ENCODE data around the gene TGM5.

The TGM5 gene

GRCh38 chr15:43266834-43267233 lies at the start of gene TGM5:
TSS of gene TGM5 (minus strand) at chr15:43266928. CDS start at chr15:43266849, 79 bp downstream.
- TF ChIP-seq ZFX (IDR thresholded peaks at IDR 0.05) = no peak
- no peak within 1 kb of the TSS for H3K27ac ChIP-seq

GRCh38 chr15:43314171-43314570 lies 47.4 kb upstream of the TGM5 start:
- no peak overlapping the region for H3K27ac ChIP-seq
- TF ChIP-seq, protein P1, sequence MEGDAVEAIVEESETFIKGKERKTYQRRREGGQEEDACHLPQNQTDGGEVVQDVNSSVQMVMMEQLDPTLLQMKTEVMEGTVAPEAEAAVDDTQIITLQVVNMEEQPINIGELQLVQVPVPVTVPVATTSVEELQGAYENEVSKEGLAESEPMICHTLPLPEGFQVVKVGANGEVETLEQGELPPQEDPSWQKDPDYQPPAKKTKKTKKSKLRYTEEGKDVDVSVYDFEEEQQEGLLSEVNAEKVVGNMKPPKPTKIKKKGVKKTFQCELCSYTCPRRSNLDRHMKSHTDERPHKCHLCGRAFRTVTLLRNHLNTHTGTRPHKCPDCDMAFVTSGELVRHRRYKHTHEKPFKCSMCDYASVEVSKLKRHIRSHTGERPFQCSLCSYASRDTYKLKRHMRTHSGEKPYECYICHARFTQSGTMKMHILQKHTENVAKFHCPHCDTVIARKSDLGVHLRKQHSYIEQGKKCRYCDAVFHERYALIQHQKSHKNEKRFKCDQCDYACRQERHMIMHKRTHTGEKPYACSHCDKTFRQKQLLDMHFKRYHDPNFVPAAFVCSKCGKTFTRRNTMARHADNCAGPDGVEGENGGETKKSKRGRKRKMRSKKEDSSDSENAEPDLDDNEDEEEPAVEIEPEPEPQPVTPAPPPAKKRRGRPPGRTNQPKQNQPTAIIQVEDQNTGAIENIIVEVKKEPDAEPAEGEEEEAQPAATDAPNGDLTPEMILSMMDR (conservative IDR thresholded peaks at IDR 0.05) = no peak
- no peak for TF ChIP-seq ZFX (IDR thresholded peaks at IDR 0.05)

DNA sequence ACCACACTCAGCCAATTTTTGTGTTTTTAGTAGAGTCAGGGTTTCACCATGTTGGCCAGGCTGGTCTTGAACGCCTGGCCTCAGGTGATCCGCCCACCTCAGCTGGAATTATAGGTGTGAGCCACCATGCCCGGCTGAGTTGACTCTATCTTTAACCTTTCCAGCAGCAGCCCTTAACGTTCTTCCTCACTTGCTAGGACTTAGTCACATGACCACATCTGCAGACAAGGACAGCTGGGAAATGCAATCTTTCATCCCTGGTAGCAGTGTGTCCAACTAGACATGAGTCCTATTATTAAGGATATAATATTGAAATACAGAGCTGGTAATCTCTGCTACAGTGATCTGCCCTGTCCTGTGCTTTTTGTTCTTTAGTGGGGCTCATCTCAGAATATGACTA lies 45.6 kb upstream of the TGM5 start:
- H3K27ac ChIP-seq = no peak overlapping the region
- no peak for TF ChIP-seq ZFX (IDR thresholded peaks at IDR 0.05)
- TF ChIP-seq, protein P1 (conservative IDR thresholded peaks at IDR 0.05) = no peak

DNA sequence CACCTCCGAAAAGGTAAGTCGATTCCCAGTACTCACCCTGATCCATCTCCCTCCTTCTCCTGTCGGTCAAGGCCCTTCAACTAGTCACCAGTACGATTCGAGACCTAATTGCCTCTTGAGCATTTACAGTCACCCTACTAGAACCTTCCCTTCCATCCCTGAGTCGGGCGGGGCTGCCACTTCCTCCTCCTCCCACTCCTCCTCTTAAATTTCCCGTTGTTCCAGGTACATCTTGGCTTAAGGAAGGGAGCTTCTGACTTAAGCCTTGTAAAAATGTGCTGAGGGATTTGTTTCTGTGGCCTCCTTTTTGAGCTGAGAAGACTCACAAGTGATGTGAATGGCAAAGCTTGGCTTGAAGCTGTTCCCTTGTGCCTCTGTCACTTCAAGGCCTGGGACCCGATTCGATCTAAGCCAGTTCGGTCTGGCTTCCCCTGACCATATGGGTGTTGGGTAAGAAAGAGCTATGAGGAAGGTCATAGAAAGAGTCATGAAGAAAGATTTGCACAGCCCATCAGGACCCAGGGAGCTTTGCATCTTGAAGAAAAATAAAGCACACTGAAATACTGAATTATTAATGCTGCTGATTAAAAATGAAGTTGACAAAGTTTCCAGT lies 35.6 kb upstream of the TGM5 start, which contains the start of gene TGM7:
Gene TGM7 (minus strand): TSS at position 51 of the 613 bp plus-strand sequence.
- TF ChIP-seq, protein P1 (conservative IDR thresholded peaks at IDR 0.05) = no peak
- TF ChIP-seq ZFX (IDR thresholded peaks at IDR 0.05) = no peak
- no peak within 1 kb of the TSS for H3K27ac ChIP-seq

DNA sequence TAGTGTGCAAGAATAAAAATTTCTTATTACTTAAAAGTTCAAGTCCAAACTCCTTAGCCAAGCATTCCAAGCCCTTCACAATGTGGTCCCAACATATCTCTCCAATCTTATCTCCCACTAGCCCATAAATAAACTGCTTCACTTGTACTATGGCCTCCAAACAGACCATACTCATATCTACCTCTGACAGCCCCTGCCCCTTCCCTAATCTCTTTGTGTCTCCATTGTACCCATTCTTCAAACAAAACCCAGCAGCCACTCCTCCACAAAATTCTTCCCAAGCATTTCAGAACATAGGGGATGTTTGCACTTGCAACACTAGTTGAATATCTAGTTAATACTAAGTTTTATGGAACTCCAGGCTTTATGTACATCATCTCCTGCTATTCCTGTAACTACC lies 33.2 kb upstream of the TGM5 start:
- TF ChIP-seq ZFX (IDR thresholded peaks at IDR 0.05) = no peak
- TF ChIP-seq, protein P1 (conservative IDR thresholded peaks at IDR 0.05) = no peak
- H3K27ac ChIP-seq = no peak overlapping the region

DNA sequence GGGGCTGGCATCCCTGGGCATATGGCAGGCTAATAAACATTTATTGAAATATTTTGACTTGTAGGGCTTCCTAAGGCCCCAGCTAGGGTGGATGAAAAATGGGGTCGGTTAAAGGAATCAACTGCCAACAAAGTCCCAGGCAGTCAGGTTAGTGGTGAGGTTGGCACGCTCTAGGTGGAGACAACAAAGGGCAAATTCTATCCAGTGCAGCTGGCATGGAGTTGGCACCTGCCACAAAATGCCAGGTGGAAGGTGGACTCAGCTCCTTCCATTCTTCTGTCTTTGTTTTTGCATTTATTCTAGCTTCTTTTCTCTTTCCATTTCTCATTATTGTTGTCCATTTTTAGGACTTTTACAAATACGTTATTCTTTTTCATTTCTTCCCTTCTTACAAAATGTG lies 32.7 kb upstream of the TGM5 start:
- TF ChIP-seq, protein P1 (conservative IDR thresholded peaks at IDR 0.05) = no peak

DNA sequence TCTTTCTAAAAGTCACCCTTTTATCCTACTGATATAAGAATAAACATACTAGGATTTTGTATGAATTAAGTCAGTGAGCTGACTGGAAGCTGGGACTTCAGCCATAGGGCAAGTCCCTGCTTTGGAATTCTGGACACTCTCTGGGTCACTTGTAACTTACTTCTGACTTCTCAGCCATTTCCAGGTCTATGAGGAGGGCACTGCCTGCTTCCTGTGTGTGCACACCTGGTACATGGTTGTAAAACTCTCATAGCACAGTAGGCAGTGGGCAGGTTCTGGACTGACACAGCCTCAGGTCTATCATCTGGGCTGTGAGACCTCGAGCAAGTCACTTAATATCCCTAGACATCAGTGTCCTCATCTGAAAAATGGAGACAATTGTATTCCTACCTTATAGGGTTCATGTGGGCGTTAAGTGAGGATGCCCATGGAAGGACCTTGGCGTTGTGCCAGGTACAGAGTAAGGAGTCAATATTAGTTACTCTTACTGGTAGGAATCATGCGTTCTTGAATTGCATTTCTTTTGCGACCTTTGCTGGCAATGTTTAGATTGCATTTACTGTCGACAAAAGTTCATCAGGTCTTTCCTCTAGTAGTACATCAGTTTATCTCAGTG lies 27.5 kb upstream of the TGM5 start:
- TF ChIP-seq, protein P1 (conservative IDR thresholded peaks at IDR 0.05) = no peak
- no peak for TF ChIP-seq ZFX (IDR thresholded peaks at IDR 0.05)
- no peak overlapping the region for H3K27ac ChIP-seq

More for the DNA sequence above, 32.7 kb upstream of the TGM5 start:
- H3K27ac ChIP-seq = no peak overlapping the region

DNA sequence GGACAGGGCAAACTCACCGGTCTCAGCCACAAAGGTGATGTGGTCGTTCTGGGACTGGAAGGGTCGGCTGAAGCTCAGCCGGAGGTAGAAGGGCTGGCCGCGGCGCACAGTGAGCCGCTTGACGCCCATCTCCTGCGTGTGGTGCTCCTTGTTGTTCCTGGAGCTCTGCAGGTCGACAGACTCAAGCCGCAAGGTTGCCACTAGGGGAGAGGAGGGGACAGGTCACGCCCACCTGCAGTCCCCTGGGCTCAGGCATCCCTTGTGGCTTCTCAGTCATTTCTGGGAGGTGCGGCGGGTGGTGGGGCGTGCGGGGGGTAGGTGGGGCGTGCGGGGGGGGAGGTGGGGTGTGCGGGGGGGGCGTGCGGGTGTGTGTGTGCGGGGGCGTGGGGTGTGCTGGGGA lies 26.7 kb upstream of the TGM5 start:
- H3K27ac ChIP-seq = no peak overlapping the region
- no peak for TF ChIP-seq ZFX (IDR thresholded peaks at IDR 0.05)
- TF ChIP-seq, protein P1 (conservative IDR thresholded peaks at IDR 0.05) = no peak
